TTC549 (cell line): ENCODE data around the gene PRKACA.
"Not testable (repeated sequence)": the region's sequence is repeated elsewhere in the genome, so short reads cannot be mapped to it uniquely, and the experiment has no call there.

Experiments used
- FAIRE-seq: peaks from 2 replicates; lab custom pipeline; 2012; peaks lifted over from hg19 to GRCh38; lab: Jason Lieb, UNC

The PRKACA gene

GRCh38 chr19:14147797-14148605, 30.4 kb upstream of the PRKACA start:
- no peak for FAIRE-seq

- FAIRE-seq = no peak
Measured at GRCh38 chr19:14146789-14147216, 29.2 kb upstream of the PRKACA start.

GRCh38 chr19:14146169-14146568, 28.6 kb upstream of the PRKACA start:
- not testable (repeated sequence) for FAIRE-seq

- FAIRE-seq = no peak
Measured at GRCh38 chr19:14145381-14145780, 27.8 kb upstream of the PRKACA start.

- FAIRE-seq = no peak
Measured at GRCh38 chr19:14142262-14143190, 25.0 kb upstream of the PRKACA start.

- no peak for FAIRE-seq
Measured at GRCh38 chr19:14141041-14141440, 23.5 kb upstream of the PRKACA start.

- no peak for FAIRE-seq
Measured at GRCh38 chr19:14139944-14140343, 22.4 kb upstream of the PRKACA start.

- no peak for FAIRE-seq
Measured at GRCh38 chr19:14138576-14139265, 21.2 kb upstream of the PRKACA start.

- FAIRE-seq = peak; percentile 88
Measured at GRCh38 chr19:14136509-14137281, 19.1 kb upstream of the PRKACA start, which contains the start of gene ASF1B. ASF1B (minus strand) TSS chr19:14136589; CDS start chr19:14136456, 133 bp downstream.

GRCh38 chr19:14135985-14136508, 18.5 kb upstream of the PRKACA start:
- FAIRE-seq = no peak

GRCh38 chr19:14135355-14135754, 17.8 kb upstream of the PRKACA start:
- FAIRE-seq = no peak

- FAIRE-seq = no peak
Measured at GRCh38 chr19:14127929-14128509, 10.5 kb upstream of the PRKACA start.

- FAIRE-seq = no peak
Measured at GRCh38 chr19:14127176-14127575, 9.6 kb upstream of the PRKACA start.

GRCh38 chr19:14122924-14123323, 5.4 kb upstream of the PRKACA start:
- no peak for FAIRE-seq

GRCh38 chr19:14120497-14120780, 2.9 kb upstream of the PRKACA start:
- no peak for FAIRE-seq

- no peak for FAIRE-seq
Measured at GRCh38 chr19:14119644-14120496, 2.3 kb upstream of the PRKACA start.

GRCh38 chr19:14119146-14119545, 1.6 kb upstream of the PRKACA start:
- FAIRE-seq = no peak

GRCh38 chr19:14118165-14119051, 846 bp upstream of the PRKACA start:
- no peak for FAIRE-seq

GRCh38 chr19:14116918-14117578, 514 bp downstream of the PRKACA start:
- no peak for FAIRE-seq
